CD4-positive, alpha-beta T cell treated with Interleukin-12 subunit alpha and Interleukin-12 subunit beta, for 1 hour (primary cell): Measurements from ENCODE around the gene ZNF792.
A peak's percentile ranks its signal among the peaks of the same experiment; 100 is the strongest.
"Not testable (repeated sequence)": the region's sequence is repeated elsewhere in the genome, so short reads cannot be mapped to it uniquely, and the experiment has no call there.

Source experiments
- DNase-seq: peaks from one replicate; pipeline ENCODE4 v3.0.0-alpha.2; 2020

The ZNF792 gene

GRCh38 chr19:34998777-34999497 lies 34.9 kb upstream of the ZNF792 start:
- no peak for DNase-seq

GRCh38 chr19:34998224-34998623 lies 34.2 kb upstream of the ZNF792 start:
- not testable (repeated sequence) for DNase-seq

GRCh38 chr19:34997071-34997617 lies 33.1 kb upstream of the ZNF792 start:
- peak; percentile 45 for DNase-seq

DNA sequence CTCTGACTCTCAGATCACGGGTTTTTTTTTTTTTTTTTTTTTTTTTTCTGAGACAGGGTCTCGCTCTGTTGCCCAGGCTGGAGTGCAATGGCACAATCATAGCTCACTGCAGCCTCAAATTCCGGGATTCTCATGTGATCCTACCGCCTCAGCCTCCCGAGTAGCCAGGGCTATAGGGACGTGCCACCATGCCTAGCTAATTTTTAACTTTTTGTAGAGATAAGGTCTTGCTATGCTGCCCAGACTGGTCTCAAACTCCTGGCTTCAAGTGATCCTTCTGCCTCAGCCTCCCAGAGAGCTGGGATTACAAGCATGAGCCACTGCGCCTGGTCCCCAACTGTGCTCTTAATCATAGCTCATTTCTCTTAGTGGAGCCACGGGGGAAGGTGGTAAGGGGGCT lies 31.5 kb upstream of the ZNF792 start:
- no peak for DNase-seq

DNA sequence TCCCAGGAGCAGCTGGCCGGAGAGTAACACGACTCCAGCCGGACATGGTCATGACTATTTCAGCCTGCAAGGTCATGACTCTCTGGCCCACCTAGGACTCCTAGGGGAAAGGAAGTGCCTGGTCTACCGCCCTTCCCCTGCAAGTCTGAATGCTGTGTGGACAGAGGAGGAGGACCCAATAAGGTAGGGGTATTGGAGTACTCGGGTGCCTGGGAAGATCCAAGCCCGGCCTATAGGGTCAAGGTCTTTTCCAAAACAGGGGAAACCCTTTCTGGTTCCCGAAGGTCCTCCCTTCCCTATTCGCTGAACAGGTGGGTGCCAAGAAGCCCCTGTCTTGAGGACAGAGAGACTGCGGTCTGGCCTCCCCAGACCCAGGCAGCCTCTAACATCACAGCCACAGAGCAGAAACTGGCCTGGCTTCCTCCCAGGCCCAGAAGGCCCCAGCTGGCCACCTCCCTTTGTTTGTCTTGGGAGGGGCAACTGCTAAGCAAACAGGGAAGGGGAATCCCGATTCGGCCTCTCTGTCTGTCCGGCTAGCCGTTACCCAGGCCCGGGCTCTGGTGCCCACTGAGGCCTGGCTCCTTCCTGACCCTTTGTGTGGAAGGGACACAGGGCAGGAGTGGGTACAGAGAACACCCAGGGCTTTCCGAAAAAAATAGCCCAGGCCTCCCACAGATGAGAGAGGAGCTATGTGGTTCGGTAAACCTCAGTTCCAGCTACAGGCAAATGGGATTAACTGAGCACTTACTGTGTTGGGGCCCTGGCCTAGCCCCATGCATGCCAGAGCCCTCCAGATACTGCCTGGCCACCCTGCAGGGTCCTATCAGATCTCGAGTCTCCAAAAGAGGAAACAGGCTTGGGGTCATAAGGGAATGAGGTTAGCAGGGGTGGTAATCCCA lies 30.9 kb upstream of the ZNF792 start:
- no peak for DNase-seq

DNA sequence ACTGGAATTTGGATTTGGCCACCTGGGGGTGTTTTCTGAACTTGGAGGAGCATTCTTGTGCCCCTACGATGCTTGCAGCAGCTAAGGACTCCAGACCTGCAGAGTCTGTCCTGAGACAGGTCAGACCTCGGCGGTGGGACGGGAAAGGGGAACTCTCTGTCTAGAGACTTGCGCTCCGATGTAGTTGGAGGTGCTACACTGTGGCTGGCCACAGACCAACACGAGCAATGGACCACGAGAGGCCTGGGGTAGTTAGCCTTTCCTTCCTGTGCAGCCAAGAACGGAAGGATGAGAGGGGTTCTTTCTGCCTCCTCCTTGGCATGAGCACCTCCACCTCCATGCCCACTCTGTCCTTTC lies 30.2 kb upstream of the ZNF792 start:
- DNase-seq: no peak

- DNase-seq: not testable (repeated sequence)
These were observed 28.6 kb upstream of the ZNF792 start for GRCh38 chr19:34992582-34992981.

DNA sequence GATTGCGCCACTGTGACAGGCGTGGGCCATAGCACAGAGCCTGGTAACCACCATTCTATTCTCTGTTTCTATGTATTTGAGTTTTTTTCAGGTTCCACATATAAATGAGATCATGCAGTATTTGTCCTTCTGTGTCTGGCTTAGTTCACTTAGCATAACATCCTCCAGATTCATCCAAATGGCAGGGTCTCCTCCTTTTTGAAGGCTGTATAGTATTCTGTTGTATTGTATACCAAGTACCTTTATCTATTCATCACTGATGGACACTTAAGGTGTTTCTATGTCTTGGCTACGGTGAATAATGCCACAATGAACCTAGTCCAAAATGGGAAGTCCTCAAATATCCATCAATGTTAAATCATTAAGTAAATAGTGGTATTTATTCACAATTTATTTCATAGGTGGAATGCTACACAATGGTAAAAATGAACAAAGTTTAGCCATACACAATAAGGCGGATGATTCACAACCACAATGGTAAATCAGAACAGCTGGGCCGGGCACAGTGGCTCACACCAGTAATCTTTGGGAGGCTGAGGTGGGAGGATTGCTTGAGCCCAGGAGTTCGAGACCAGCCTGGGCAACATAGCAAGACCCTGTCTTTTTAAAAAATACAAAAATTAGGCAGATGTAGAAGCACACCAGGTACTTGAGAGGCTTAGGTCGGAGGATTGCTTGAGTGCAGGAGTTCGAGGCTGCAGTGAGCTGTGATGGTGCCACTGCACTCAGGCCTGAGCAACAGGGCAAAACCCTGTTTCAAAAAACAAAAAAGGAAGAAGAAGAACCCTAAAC lies 27.7 kb upstream of the ZNF792 start:
- no peak for DNase-seq

GRCh38 chr19:34990578-34991192 lies 26.7 kb upstream of the ZNF792 start:
- no peak for DNase-seq

- no peak for DNase-seq
These were observed 25.3 kb upstream of the ZNF792 start for GRCh38 chr19:34989298-34989697.

GRCh38 chr19:34988119-34988518 lies 24.1 kb upstream of the ZNF792 start:
- DNase-seq: no peak

DNA sequence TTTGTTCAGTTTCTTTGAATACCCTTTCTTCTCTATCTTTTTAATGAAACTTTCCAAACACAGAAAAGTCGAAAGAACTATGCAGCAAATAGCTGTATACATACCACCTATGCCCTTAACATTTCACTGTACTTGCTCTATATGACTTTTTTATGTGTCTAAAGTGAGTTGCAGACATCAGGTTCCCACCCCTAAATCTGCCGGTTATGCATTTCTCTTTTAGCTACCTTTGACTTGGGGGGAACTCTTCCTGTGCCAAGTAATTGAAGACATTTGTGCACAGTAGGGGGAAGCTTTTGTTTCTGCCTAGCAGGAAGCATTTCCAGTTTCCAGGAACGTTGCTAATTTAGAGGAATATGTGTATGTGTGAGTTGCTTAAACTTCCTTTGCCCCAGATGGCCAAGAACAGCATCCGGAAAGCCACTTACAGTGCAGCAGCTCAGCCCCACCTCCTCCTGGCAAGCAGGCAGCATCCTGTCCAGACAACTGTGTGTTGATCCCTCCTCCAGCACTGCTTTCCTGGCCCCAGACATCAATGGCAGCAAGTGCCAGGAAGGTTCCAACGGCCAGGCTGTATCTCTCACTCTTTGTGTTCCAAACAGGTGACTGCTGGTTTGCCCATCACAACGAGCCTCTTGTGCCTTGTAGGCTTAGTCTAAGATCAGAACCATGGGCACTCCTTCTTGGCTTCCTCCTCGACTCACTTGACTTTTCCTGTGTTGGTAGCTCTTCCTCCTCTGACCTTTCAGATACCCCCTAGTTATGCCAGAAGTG lies 21.4 kb upstream of the ZNF792 start:
- no peak for DNase-seq

GRCh38 chr19:34984287-34984686 lies 20.3 kb upstream of the ZNF792 start:
- DNase-seq: no peak

- no peak for DNase-seq
These were observed 19.8 kb upstream of the ZNF792 start for GRCh38 chr19:34983786-34984185.

DNA sequence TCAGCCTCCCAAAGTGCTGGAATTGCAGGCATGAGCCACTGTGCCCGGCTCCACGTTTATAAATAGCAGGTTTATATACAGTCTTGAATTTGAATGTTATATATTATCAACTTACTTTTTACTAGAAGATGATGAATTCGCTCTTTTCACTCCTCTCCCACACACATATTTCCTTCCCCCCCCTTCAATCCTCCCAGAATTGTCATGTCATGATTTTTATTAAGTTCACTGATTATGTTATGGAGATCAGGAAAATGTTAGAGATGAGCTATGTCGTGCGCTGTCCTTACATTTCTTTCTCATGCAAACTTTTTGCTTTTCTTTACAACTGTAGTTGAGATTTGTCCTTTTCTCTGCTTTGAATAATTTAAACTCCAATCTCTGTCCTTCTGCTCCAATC lies 18.2 kb upstream of the ZNF792 start:
- DNase-seq: no peak

GRCh38 chr19:34979819-34980640 lies 16.0 kb upstream of the ZNF792 start:
- no peak for DNase-seq

- DNase-seq: no peak
These were observed 12.6 kb upstream of the ZNF792 start for GRCh38 chr19:34976611-34977010.

DNA sequence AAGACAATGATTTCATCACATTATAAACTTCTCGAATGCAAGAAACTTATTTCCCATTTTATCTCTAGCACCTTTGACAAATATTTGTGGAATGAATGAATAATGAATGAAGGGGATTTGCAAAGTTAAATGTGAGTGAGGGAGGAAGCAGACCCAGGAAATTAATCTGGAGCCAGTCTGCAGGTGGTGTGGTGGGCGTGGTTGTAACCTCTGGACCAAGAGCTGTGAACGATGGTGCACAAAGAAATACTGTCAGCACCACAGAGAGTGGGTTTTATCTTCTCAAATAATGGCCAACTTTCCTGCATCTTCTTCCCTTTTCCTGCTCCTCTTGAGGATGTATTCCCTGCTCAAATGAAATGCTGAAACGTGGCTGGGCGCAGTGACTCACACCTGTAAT lies 11.0 kb upstream of the ZNF792 start:
- no peak for DNase-seq

DNA sequence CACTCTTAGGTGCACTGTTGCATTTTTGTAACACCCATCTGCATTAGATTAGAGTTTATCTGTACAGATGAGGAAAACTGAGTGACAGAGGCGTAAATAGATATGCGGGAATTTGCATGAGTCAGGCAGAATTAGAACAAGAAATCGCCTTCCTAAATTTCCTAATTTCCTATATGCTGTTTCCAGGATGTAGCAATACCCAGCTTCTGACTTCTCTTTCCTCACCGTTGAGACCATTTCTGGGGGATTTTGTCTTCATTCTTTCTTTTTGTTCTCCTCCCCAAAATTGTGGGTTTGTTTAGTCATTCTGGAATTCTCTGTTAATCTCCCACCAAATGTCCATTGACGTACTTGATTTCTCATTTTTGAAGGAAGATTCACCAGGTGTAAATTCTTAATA lies 10.6 kb upstream of the ZNF792 start:
- no peak for DNase-seq

GRCh38 chr19:34972163-34972705 lies 8.2 kb upstream of the ZNF792 start:
- DNase-seq: no peak
